DMS53 treated with DMSO at 0.1 percent for 48 hours (cell line): ENCODE data around the gene SNX24.

Experiments used
- DNase-seq: peaks from one replicate; lab custom pipeline; 2025; ENCODE audit not compliant: unreplicated experiment; lab: John Stamatoyannopoulos, UW

The SNX24 gene

DNA sequence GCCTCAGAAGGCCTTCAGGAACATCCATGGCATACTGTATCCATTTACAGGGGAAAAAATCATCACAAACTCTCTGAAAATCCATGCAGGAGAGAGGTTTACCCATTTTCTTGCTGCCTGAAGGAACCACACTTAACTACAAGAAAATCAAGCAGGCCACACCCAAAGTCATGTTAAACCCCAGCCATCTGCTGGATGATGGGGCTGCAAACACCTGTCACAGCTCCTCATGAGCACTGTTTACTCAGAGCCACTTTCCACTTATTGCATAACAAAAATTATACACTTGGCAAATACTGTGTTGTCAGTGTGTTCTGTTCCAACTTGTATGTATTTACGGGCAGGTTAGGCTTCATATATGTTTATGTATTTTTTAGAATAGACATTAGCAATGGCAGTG, 155.3 kb downstream of the SNX24 start:
- DNase-seq = peak; percentile 80

DNA sequence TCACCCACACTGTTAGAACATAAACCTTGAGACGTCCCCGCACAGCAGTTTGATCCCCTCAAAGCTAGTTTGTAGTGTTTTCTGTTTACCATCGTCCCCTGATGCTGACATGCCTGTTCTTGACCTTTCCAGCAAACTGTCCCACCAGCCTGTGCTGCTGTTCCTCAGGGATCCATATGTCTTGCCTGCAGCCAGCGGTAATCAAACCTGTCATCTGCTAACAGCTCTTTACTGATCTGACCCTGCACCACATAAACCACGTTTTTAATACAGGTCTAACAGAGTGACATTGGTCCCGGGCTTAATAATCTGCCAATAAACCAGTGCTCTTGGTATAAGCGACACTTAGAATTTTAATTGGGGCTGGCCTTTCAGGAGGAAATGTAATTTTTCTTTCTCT, 156.4 kb downstream of the SNX24 start:
- DNase-seq = no peak

DNA sequence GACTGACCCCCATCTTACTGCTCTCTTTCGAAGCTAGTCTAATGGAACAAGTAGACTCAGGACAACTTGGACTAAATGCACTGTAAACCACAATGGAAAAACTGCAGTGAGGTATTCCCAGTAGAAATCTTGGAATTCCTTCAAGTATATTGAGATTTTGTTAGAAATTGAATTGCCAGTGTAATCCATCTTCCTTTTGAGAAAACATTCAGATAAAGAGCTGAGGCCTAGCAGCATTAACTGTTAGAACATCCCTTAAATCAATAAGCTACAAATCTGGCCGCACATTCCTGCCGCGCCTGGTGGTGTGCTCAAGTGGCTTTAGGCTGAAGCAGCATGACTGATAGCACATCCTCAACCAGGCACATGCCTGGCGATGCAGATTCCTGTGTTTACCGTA, 161.8 kb downstream of the SNX24 start:
- DNase-seq = no peak

DNA sequence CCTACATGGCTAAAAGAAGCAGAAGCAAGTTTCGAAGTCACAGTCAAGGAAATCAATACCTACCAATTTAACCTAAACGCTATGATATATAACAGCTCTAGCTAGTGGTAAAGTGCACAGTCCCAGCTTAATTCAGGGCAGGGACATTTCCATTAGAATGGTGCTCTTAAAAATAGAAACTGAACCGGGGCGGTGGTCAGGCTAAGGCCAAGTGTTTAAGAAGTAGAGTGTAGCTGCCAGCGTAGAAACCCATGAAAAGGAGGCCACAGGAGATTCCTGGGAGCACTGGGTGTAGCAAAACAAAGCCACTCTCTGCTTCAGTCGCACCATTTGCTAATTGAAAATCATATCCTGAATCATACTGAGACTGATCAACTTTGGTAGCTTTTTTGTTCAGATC, 162.3 kb downstream of the SNX24 start:
- DNase-seq = no peak

DNA sequence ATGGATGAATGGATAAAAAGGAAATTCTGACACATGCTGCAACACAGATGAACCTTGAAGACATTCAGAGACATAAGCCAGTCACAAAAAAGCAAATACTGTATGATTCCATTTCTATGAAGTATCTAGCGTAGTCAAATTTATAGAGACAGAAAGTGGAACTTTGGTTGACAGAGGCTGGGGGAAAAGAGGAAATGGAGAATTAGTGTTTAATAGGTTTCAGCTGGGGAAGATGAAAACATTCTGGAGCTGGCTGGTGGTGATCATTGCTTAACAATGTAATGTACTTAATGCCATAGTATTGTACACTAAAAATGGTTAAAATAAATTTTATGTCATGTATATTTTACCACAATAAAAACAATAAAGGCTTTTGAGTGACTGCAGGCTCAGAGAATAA, 166.9 kb downstream of the SNX24 start:
- DNase-seq = no peak

DNA sequence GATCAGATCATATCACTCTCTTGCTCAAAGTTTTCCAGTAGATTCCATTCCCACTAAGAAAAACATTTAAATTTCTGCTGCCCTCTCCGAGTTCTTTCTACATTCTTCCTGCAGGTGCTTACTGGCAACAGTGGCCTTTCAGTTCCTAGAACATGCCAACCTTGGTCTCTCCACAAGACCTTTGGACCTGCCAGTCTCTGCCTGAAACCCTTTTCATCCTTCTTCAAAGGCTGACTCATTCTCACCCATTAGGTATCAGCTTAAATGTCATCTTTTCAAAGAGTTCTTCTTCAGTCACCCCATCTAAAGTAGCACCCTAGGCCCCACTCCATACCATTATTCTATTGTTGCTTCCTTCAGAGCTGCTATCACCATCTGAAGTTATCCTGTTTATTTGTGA, 169.3 kb downstream of the SNX24 start:
- no peak for DNase-seq

DNA sequence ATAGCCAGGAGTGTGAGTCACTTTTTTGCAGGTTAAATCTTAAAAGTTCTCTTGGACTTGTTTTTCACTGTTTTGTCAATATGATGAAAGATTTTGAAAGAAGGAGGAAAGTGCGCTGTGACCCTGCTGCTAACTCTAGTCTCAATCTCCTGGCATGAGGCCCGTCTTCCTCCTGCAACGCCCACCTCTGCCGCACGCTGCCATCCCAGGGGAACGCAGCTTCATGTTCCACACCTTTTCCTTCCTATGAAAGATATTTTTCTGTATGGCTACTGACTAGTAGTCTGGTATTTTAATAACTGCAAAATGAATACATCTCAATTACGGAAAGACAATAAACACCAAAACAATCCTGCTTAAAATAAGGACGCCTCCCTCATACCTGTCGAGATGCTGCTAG, 182.8 kb downstream of the SNX24 start:
- DNase-seq = no peak

DNA sequence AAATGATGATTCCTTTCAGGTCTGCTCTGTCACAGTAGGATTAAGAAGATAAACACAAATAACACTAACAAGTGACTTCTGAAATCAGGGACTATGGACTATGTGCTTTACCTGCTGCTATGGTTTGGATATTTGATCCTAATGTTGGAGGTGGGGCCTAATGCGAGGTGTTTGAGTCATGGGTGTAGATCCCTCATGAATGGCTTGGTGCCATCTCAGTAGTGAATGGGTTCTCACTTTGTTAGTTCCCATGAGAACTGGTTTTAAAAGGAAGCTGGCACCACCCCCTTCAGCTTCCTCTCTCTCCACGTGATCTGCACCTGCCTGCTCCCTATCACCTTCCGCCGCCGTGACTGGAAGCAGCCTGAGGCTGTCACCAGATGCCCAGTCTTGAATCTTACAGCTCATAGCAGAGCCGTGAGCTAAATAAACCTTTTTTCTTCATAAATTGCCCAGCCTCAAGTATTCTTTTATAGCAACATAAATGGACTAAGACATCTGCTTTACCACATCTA, 187.8 kb downstream of the SNX24 start:
- DNase-seq = no peak

DNA sequence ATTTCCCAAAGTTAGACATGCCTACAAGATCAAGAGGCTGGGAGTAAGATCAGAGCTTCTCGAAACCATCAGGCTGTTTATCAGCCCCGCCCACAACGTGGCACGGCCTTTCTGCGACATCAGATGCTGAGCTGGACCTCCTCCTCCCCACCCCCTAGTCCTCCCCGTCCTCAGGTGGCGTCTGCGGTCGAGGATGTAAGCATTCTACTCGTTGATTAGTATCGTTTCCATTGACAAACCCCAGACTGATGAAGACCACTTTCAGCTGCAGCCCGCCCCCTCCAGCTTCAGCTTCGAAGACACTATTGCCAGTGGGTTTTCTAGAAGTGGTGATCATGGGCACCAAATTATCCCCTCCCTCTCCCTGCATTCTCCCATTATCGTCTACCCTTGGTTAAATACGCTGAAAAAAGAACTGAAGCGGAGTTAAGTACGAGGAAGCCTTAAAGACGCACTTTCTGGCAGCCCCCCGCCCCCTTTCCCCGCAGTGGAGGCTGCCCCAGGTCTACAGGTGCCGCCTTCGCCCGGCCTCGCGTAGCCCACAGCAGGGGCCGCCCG, 190.0 kb downstream of the SNX24 start:
- DNase-seq = peak; percentile 68

DNA sequence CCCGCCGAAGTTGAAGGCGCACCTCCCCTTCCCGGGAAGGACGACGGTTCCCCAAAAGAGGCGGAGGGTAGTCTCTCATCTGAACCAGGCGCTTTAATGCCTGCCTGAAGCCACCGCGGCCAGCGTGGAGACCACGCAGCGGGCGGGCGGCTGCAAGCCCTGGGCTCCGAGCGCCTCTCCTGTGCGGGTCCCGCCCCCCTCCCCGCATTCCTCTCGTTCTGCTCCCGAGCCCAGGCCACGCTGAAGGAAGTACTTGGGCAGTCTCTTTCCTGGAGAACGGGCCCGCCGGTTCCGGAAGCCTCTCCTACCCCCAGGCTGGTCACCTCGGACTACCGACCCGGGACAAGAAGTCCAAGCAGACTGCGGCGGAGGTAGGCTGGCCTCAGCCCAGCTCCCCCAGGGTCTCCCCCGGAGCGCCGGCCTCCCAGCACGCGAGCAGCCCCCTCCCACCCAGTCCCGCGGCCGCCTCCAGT, 190.5 kb downstream of the SNX24 start:
- peak; percentile 29 for DNase-seq

DNA sequence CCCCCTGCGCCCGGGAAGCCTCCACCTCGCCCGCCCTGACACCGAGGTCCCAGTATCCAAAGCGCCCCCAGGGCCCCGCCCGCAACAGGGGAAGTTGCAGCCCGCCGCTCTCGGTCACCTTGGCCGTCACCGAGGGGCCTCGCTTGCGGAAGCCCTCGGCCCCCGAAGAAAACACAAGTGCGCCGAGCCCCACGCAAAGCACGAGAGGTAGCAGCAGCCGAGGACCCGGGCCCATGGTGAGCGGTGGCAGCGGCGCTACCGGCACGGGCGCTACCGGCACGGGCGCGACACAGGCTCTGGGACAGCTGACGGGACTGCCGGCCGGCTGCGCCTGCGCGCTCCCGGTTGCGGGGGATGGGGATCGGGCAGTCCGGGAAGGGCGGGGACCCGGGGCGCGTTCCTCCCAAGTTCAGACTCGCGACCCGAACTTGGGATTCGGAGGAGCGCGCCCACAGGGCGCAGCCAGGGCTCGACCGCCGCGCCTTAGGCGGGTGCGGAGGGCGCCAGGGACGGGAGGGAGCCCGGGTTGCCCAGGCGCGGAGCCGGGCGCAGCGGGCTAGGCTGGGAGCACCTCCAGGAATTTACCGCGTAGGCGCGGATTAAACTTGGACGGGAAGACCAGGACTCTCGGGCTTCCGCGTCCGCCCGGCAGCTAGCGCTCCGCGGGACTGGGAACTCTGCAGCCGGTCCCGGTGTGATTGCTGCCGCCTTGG, 191.1 kb downstream of the SNX24 start, which contains the start of gene PPIC:
Gene PPIC, minus strand, starts transcription at position 335 of the 713 bp plus-strand sequence. Its CDS starts 100 bp downstream, at position 235.
- peak; percentile 45 for DNase-seq

DNA sequence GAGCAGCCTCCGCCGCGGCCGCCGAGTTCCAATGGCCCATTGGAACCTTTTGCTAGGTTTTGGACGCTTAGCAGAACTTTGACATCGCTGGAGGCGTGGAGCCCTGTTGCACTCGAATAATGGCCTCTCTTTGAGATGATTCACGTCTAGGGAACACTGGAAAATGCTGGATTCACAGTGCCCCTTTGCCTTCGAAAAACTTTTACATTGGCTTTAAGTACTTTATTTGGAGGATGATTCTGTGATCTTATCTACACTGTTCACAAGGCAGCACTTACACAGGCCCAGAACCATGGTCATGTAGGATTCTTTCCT, 191.6 kb downstream of the SNX24 start:
- no peak for DNase-seq

DNA sequence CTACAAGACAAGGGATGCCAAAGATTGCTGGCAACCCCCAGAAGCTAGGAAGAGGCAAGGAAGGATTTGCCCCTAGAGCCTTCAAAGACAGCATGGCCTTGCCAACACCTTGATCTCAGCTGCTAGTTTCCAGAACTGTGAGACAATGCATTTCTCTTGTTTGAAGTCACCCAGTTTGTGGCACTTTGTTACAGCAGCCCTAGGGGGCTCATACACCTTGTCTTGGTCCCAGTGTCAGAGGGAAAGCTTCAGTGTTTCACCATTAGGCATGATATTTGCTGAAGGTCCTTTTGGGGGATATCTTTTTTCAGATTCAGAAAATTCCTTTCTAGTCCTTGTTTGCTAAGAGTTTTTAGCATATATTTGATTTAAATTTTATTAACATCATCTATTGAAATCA, 194.3 kb downstream of the SNX24 start:
- no peak for DNase-seq

DNA sequence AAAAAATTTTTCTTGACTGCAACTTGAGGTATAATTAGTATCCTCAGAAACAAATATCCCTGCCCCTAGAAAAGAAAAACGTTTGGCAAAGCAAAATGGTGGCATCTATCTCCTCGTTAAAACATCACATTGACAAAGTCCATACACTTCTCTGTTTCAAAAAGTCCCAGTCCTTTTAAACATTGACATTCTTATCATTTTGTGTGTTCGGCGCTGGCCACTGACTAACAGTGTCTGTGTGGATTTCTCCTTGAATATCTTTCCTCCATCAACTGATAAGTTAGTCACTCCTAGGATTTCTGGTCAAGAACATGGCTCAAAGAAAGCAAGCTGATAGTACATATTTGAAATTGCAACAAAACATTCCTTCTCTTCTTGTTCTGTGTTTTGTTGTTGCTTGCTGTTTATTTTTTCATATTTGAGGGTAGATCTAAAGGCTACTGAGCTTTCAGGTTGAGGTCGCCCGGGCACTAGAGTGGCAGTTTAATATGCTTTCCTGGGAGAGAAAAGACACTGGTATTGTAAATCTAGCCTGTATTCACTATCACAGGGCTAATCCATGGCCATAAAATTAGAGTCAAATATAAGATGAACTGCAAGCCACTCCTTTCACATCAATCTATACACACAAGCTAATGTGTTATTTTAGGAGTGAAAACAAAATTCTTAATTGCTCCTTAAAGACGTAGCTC, 199.7 kb downstream of the SNX24 start:
- no peak for DNase-seq

DNA sequence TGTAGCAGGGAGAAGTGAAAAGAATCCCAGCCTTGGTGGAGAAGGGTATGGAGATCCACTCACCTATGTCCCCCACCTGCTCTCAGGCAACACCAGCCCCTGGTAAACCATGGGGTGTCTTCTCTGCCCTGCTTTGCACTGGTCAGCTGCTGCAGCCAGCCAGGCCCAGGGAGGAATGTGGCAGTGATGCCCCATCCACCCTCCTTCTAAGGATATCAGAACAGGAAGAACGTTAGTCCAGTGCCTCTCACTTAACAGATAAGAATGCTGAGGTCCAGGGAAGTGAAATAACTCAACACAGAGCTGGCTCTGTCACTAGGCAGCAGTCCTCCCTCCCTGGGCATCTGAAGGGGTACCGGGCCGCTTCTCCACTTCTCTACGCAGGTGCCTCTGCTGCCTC, 200.8 kb downstream of the SNX24 start:
- DNase-seq = no peak

DNA sequence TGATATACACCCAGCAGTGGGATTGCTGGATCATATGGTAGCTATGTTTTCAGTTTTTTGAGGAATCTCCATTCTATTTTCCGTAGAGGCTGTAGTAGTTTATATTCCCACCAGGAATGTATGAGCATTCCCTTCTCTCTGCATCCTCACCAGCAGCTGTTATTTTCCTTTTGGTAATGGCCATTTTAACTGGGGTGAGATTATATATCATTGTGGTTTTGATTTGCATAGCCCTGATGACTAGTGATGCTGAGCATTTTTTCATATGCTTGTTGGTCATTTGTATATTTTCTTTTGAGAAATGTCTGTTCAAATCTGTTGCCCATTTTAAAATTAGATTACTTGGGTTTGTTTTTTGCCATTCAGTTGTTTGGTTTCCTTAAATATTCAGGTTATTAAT, 202.3 kb downstream of the SNX24 start:
- DNase-seq = no peak

DNA sequence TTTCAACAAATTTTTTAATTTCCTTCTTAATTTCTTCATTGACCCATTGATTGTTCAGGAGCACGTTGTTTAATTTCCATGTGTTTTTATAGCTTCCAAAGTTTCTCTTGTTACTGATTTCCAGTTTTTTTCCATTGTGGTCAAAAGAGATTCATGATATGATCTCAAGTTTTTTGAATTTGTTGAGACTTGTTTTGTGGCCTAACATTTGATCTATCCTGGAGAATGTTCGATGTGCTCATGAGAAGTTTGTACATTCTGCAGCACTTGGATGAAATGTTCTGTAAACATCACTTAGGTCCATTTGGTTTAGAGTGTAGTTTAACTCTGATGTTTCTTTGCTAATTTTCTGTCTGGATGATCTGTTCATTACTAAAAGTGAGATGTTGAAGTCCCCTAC, 205.8 kb downstream of the SNX24 start:
- DNase-seq = no peak
